ENCODE results near the gene SVEP1.
"Not testable (repeated sequence)": the region's sequence is repeated elsewhere in the genome, so short reads cannot be mapped to it uniquely, and the experiment has no call there.

Gene SVEP1

DNA sequence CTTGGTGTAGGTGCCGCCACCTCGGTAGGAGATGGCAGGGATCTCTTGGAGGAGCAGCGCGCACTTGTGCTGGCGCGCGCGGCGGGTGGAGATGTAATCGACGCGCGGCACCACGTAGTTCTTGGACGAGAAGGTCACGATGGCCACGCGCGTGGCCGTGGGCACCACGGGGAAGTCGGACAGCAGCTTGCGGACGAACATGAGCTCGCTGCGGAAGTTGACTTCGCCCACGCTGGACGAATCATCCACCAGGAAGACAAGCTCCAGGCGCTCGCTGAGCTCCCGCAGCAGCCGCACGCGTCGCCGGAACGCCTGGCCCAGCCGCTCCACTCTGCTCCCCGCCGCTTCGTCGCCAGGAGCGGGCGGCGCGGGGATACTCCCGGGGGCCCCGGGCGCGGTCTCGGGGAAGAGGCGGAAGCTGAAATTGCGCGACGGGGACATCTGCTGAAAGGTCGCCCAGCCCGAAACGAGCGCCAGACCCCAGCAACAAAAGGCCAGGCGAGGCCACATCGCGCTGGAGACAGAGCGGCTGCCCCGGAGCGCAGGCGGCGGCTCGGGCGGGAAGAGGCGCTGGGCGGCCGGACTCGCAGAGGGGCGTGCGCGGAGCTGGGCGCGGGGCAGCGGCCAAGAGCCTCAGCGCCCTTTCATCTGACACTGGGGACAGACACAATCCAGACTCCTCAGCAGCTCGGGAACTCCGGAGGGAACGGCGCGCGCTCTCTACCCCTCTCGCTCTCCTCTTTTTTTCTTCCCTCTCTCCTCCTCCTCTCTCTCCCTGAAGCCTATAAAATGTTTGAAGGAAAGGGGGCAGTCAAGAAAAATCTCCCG is at the start of gene SVEP1:
TSS of gene SVEP1 (minus strand) at position 708 of the 828 bp plus-strand sequence. CDS start at position 510, 198 bp downstream.
- peaks cover 10% of the 10 kb centered on the region for H3K4me1 Mint-ChIP-seq
- ATAC-seq, result no peak
- H3K4me3 Mint-ChIP-seq, result peak within 1 kb of the TSS; percentile 20
- H3K36me3 Mint-ChIP-seq, result no peaks in the 10 kb centered on the region
- H3K27me3 Mint-ChIP-seq, result peaks cover 36% of the 10 kb centered on the region
- peaks cover 3% of the 10 kb centered on the region for H3K9me3 Mint-ChIP-seq
- H3K27ac Mint-ChIP-seq, result no peak within 1 kb of the TSS

DNA sequence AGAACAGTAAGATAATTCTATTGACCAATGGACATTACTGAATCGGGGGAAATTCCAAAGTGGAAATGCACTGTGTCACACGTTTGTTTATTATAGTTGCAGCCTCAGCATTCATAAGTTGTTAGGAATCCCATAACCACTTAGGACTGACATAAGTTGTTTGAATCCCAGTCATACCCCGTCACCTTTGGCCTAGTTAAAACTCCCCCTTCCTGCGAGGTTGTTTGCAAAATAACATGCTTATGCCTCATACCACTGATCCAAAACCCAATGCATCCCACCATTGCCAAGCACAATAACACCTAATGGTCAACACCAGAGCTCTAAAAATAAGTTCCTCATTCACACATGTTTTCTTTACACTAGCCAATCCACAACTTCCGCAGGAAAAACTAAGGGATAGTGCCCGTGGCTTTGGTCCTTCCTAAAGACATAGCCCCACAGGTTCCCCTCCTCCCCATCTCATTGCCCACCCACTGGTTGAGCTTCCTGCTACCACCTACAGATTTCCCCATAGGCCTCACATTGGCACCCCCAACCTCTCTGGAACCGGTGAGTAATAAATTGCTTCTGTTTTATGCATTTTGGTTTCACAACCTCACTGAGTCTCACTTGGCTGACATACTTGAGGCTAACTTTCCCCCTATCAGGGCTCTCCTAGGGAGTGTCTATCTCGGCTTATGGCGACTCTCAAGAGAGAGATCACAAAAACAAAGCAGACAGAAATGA is 46.7 kb upstream of the SVEP1 start:
- H3K27ac Mint-ChIP-seq, result peak overlapping the region; percentile 80
- H3K36me3 Mint-ChIP-seq, result no peaks in the 10 kb centered on the region
- ATAC-seq, result peak; percentile 95
- H3K27me3 Mint-ChIP-seq, result no peaks in the 10 kb centered on the region
- no peaks in the 10 kb centered on the region for H3K9me3 Mint-ChIP-seq
- H3K4me1 Mint-ChIP-seq, result peaks cover 11% of the 10 kb centered on the region
- H3K4me3 Mint-ChIP-seq, result no peak overlapping the region

DNA sequence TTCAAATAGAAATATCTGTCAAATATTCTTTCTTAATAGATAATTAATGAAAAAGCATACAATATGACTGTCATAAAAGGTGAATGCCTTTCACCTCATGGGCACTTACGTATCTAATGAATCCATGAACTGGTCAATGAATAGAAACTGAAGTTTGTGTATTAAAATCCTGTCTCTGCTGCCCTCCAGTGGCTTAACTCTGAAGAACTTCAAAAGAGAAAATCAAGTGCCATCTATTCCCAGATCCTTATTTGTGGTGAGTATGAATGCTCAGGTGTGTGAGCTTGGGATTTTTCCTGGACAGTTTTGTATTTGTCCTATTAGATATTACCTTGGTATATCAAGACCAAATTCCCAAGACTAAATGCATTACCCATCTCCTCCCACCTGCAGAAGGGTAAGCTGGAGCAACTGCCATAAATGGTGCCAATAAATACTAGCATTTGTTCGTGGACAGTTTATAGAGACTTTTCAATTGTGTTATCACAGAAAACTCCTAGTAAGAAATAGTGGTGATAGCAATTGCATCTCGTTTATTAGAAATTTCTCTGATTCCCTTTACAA is 44.0 kb upstream of the SVEP1 start:
- Mint-ChIP-seq H3K9me3 (no peaks in the 10 kb centered on the region), H3K36me3 (no peaks in the 10 kb centered on the region), H3K27me3 (no peaks in the 10 kb centered on the region), H3K4me3 (no peak overlapping the region), H3K4me1 (peaks cover 11% of the 10 kb centered on the region), H3K27ac (no peak overlapping the region)
- no peak for ATAC-seq

DNA sequence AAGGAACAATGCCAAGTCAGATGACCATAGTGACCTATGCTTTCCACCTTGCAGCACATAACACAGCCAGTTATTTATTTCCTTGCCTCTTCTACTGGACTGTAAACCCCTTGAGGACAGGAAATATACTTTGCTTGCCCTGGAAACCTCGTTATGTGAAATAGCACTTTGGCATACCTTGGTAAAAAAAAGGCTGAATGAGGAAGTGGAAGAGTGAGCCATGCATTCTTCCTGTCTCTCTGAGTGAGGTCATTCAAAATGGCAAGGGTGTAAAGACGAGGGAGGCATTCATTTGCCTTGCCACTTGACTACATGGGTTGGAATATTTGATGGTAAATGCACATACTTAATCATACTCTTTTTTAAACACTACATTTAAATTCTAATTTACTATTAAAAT is 42.8 kb upstream of the SVEP1 start:
- no peak for ATAC-seq
- Mint-ChIP-seq H3K27me3 (no peaks in the 10 kb centered on the region), H3K4me1 (peaks cover 11% of the 10 kb centered on the region), H3K36me3 (no peaks in the 10 kb centered on the region), H3K9me3 (no peaks in the 10 kb centered on the region), H3K27ac (no peak overlapping the region), H3K4me3 (no peak overlapping the region)

DNA sequence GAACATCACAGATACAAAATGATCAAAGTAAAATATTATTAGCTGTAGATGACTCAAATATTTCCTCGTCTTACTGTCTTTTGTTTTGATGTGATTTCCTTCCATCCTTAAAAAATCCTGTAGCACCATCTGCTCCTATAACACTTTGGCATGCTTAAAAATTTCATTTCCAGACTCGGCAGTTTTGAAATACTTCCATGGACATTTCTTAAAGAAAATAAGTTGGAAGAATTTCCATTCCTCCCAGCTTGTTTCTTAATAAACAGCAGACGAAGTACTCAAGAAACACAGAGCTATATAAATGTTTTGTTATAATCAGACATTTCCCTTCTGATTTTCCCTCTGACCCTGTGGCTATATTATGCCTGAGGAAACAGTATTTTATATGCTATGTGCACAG is 41.2 kb upstream of the SVEP1 start:
- Mint-ChIP-seq H3K36me3 (no peaks in the 10 kb centered on the region), H3K4me3 (no peak overlapping the region), H3K27ac (no peak overlapping the region), H3K4me1 (no peaks in the 10 kb centered on the region), H3K27me3 (no peaks in the 10 kb centered on the region), H3K9me3 (no peaks in the 10 kb centered on the region)
- no peak for ATAC-seq

DNA sequence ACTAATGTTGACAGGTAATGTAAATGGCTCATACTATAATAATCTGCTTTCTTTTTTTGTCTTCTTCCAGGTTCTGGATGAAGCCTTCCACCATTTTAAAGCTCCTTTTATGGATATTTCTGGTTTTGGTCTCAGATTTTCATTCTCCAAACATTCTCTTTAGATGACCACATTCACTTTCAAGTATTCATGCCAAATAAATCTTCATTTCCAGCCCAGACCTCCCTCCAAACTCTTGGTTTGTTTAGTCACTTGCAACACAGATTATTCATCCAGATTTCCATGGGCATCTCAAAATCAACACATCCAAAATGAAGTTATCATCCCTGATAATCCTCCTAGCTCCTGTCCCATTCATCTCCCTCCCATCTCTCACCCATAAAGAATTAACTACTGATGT is 40.3 kb upstream of the SVEP1 start:
- no peak for ATAC-seq
- Mint-ChIP-seq H3K27me3 (no peaks in the 10 kb centered on the region), H3K4me3 (no peak overlapping the region), H3K27ac (no peak overlapping the region), H3K36me3 (no peaks in the 10 kb centered on the region), H3K9me3 (peaks cover under 1% of the 10 kb centered on the region), H3K4me1 (no peaks in the 10 kb centered on the region)

DNA sequence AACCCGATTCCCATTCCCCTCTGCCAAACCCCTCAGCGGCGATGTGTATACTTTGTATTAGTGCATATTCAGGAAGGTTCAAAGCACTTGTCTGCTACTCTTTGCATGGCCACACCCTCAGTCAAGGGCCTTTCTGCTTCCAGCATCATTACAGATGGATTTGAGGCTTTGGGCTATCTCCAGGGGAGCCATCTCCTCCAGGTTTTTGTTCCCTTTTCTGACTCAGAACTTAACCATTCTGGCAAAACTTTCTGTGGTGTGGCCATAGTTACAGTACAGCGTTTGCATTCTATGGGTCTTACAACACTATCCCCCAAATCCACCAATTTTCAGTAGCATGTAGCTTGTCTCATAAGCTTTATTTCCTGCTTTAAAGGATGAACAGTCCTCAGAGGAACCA is 36.0 kb upstream of the SVEP1 start:
- H3K27me3 Mint-ChIP-seq, result no peaks in the 10 kb centered on the region
- H3K27ac Mint-ChIP-seq, result no peak overlapping the region
- no peaks in the 10 kb centered on the region for H3K36me3 Mint-ChIP-seq
- peaks cover 4% of the 10 kb centered on the region for H3K9me3 Mint-ChIP-seq
- ATAC-seq, result no peak
- H3K4me3 Mint-ChIP-seq, result no peak overlapping the region
- no peaks in the 10 kb centered on the region for H3K4me1 Mint-ChIP-seq

DNA sequence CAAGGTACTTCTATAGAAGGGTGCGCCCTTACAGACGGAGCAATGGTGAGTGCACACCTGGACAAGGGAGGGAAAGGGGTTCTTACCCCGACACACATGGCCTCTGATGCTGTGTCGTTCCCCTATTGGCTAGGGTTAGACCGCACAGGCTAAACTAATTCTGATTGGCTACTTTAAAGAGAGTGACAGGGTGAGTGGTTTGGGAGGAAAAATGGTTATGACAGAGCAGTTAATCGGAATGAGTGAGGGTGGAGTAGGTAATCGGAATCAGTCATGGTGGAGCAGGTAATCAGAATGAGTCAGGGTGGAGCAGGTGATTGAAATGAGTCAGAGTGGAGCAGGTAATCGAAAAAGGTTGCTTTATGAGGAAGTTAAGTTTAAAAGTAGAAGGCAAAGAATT is 35.0 kb upstream of the SVEP1 start:
- H3K27me3 Mint-ChIP-seq, H3K4me1 Mint-ChIP-seq, H3K9me3 Mint-ChIP-seq, H3K27ac Mint-ChIP-seq, ATAC-seq, H3K4me3 Mint-ChIP-seq, H3K36me3 Mint-ChIP-seq: not testable (repeated sequence)

DNA sequence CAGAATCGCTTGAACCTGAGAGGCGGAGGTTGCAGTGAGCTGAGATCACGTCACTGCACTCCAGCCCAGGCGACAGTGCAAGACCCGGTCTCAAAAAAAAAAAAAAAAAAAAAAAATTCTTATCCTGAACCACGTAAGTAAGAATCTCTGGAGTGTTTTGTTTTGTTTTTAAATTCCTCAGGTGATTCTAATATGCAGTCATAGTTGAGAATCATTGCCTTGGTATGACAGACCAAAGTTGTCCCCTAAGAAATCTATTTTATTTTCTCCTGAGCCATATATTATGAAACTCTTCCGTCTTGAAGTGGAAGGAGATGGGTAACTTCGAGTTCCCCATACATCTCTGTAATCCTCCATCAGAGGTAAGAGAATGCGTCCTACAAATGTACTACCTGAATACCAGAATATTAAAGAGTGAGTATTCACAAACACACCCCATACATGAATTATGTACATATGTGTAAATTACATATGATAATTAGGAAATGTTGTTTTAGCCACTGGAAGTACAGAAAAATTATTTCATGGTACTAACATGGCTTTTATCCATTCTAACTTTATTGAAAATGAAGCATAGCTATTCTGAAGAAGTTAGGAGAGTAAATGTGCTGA is 26.7 kb upstream of the SVEP1 start:
- no peak overlapping the region for H3K27ac Mint-ChIP-seq
- H3K36me3 Mint-ChIP-seq, result no peaks in the 10 kb centered on the region
- H3K4me3 Mint-ChIP-seq, result no peak overlapping the region
- H3K9me3 Mint-ChIP-seq, result no peaks in the 10 kb centered on the region
- no peaks in the 10 kb centered on the region for H3K4me1 Mint-ChIP-seq
- peaks cover 29% of the 10 kb centered on the region for H3K27me3 Mint-ChIP-seq
- no peak for ATAC-seq

DNA sequence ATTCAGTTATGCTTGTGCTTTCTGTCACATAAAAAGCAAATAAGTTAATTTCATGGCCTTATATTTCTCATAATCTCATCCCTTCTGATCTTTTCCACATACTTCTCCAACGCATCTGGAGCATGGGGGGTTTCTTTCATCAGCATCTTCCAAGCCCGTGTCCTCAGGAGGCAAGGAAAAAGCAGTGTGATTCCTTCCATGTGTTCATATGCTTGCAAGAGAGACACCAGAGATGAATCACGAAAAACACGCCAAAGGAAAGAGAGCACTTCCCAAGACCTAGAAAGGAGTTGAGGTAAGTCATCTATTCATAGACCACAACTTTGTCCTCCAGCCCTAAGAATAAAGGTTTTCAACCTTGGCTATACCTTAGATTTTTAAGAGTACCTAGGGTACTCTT is 26.0 kb upstream of the SVEP1 start:
- no peak for ATAC-seq
- Mint-ChIP-seq H3K4me1 (no peaks in the 10 kb centered on the region), H3K4me3 (no peak overlapping the region), H3K27me3 (peaks cover 29% of the 10 kb centered on the region), H3K27ac (no peak overlapping the region), H3K36me3 (no peaks in the 10 kb centered on the region), H3K9me3 (no peaks in the 10 kb centered on the region)

DNA sequence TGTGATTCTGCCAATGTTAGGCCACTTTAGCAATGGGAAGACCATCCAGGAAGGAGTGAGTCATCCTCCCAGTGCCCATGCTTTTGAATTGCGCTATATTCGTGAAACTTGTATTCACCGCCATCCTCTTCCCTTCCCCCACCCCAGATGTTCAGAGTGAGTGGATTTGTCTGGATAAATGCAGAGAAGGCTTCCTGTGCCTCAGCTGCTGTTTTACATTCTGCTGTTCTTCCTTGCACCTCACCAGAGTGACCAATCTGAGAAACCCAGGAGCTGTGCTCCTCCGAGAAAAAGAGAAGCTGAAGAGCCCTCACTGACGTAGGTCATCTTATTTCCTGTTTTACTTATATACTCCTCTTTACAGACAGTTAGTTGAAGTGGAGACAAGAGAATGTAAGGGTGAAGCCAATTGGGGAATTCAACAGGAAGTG is 24.6 kb upstream of the SVEP1 start:
- H3K27me3 Mint-ChIP-seq, result peaks cover 29% of the 10 kb centered on the region
- no peak for ATAC-seq
- no peaks in the 10 kb centered on the region for H3K4me1 Mint-ChIP-seq
- H3K4me3 Mint-ChIP-seq, result no peak overlapping the region
- H3K27ac Mint-ChIP-seq, result no peak overlapping the region
- H3K9me3 Mint-ChIP-seq, result no peaks in the 10 kb centered on the region
- no peaks in the 10 kb centered on the region for H3K36me3 Mint-ChIP-seq

DNA sequence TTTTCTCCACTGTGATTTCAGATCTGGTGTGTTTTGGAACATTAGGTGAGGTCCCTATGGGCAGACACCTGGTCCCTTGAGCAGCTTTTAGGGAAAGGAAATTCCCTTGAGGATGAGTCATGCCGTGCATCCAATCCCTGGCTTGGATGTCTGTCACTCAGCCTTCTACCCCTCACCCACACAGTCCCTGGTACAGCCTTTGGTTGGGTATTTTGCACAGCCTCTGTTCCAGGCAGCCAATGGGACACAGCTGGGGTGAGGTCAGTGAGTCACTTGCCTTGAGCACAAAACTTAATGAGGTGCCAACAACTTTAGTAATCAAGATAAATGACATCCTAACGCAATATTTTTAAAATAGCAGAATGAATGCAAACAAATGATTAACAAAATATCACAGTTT is 22.7 kb upstream of the SVEP1 start:
- H3K4me3 Mint-ChIP-seq, result no peak overlapping the region
- H3K27me3 Mint-ChIP-seq, result peaks cover 29% of the 10 kb centered on the region
- H3K4me1 Mint-ChIP-seq, result no peaks in the 10 kb centered on the region
- H3K9me3 Mint-ChIP-seq, result peaks cover 5% of the 10 kb centered on the region
- no peak overlapping the region for H3K27ac Mint-ChIP-seq
- H3K36me3 Mint-ChIP-seq, result no peaks in the 10 kb centered on the region
- no peak for ATAC-seq

DNA sequence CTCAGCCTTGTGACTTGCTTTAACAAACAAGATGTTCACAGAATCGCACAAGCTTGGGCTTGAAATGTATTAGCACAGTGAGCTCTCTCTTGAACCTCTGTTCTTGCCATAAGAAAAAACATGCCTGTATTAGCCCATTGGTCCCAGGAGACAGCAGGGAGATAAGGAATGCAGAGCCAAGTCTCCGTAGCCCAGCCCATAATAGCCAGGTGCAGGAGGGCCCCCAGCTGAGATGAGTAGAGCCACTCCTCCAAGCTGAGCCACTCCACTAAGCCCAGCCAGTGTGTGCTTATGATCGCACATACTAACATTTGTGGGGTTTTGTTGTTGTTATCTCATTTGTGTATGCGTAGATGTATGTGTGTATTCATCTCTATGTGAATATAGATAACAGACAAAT is 21.6 kb upstream of the SVEP1 start:
- Mint-ChIP-seq H3K4me1 (no peaks in the 10 kb centered on the region), H3K9me3 (peaks cover 7% of the 10 kb centered on the region), H3K4me3 (no peak overlapping the region), H3K36me3 (no peaks in the 10 kb centered on the region), H3K27me3 (peaks cover 32% of the 10 kb centered on the region), H3K27ac (no peak overlapping the region)
- ATAC-seq, result no peak

DNA sequence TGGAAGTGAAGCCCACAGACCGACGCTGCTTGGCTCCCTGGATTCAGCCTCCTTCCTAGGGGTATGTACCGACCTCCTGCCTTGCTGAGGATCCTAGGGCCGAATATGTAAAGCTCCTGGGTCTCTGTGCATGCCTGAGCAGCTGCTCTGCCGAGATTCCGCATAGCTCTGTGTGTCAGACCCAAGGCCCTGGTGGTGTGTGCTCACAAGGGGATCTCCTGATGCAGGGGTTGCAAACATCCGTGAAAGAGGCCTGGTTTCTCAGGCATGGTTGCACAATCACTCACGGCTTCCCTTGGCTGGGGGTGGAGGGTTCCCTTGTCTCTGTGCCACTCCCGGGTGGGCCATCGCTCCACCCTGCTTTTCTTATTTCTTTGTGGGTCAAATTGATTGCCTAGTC is 19.9 kb upstream of the SVEP1 start:
- no peak overlapping the region for H3K4me3 Mint-ChIP-seq
- H3K4me1 Mint-ChIP-seq, result no peaks in the 10 kb centered on the region
- H3K36me3 Mint-ChIP-seq, result no peaks in the 10 kb centered on the region
- H3K27ac Mint-ChIP-seq, result no peak overlapping the region
- ATAC-seq, result peak; percentile 24
- peaks cover 39% of the 10 kb centered on the region for H3K27me3 Mint-ChIP-seq
- peaks cover 7% of the 10 kb centered on the region for H3K9me3 Mint-ChIP-seq

DNA sequence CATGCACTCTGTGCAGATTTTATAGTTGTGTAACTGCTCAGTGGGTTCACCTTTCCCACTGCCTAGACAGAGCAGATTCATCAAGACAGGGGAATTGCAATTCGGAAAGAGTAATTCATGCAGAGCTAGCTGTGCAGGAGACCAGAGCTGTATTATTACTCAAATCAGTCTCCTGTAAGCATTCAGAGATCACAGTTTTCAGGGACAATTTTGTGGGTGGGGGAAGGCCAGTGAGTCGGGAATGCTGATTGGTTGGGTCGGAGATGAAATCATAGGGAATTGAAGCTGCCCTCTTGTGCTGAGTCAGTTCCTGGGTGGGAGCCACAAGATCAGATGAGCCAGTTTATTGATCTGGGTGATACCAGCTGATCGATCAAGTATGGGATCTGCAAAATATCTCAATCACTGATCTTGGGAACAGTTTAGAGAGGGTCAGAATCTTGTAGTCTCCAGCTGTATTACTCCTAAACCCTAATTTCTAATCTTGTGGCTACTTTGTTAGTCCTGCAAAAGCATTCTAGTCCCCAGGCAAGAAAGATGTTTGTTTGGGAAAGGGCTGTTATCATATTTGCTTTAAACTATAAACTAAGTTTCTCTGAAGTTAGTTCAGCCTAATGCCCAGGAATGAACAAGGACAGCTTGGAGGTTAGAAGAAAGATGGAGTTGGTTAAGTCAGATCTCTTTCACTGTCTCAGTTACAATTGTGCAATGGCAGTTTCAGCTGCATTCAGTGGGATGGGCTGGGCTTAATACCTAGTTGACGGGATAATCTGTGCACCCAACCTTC is 12.7 kb upstream of the SVEP1 start:
- no peak overlapping the region for H3K4me3 Mint-ChIP-seq
- H3K27ac Mint-ChIP-seq, result no peak overlapping the region
- ATAC-seq, result no peak
- H3K9me3 Mint-ChIP-seq, result peaks cover 15% of the 10 kb centered on the region
- H3K36me3 Mint-ChIP-seq, result no peaks in the 10 kb centered on the region
- H3K27me3 Mint-ChIP-seq, result peaks cover 12% of the 10 kb centered on the region
- no peaks in the 10 kb centered on the region for H3K4me1 Mint-ChIP-seq
